HepG2 (cell line): ENCODE data around the gene PADI6.

ENCODE experiments used
- KDM5A ChIP-seq: fragments of 200-600 bp; sonication (generic); IDR thresholded peaks from 2 replicates; pipeline ENCODE4 v1.7.0; 2018; ENCODE audit warnings: antibody characterized with exemption, mild to moderate bottlenecking, low read length, borderline replicate concordance
- SP4 ChIP-seq: sonication (generic); formaldehyde crosslinking; IDR thresholded peaks from 2 replicates; pipeline ENCODE4 v1.8.1; 2023; ENCODE audit warnings: mild to moderate bottlenecking, missing genetic modification reagents
- ZFX ChIP-seq: sonication (generic); formaldehyde crosslinking; IDR thresholded peaks from 2 replicates; pipeline ENCODE4 v1.4.0; 2020; ENCODE audit warnings: mild to moderate bottlenecking, low read depth, missing genetic modification reagents, moderate library complexity

DNA sequence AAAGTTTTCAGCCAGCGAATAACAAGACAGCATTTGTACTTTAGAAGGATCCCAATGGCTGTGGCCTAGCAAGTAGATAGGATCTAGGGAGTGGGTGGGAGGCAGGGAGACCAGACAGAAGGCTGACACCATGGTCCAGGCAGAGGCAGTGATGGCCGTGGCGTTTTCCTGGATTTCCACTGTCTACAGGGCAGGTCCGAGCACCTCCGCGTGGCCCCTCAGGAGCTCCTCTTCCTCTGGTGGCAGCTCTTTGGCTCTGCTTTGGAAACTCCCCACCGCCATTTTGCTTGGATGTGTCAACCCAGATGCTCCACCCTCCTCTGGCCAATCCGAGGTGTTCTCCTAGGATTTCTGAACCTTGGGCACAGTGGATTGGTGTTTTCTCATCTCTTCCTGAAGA, 38.9 kb upstream of the PADI6 start:
- TF ChIP-seq ZFX (CRISPR knock-in tag) (no peak), KDM5A (no peak), SP4 (no peak)
